ENCODE results near the gene RIC1. TPM values are rescaled to one million over a fixed set of nuclear protein-coding genes. Genes with fewer than 3 reads are reported as not detected.
"Not testable (repeated sequence)": the region's sequence is repeated elsewhere in the genome, so short reads cannot be mapped to it uniquely, and the experiment has no call there.

RIC1 gene
- total and polyA plus RNA-seq, 3 experiments from 2014 or later = 6.3 to 15.0 (median 13.2) TPM

- DNase-seq = no peak
- H3K4me1 ChIP-seq (ENCODE audit: insufficient read depth, low read length) = no peaks in the 10 kb centered on the region
- Mint-ChIP-seq H3K9me3 (peaks cover 22 to 33% (median 26%) of the 10 kb centered on the region in 5 donors), H3K27ac (no peak overlapping the region), H3K27me3 (no peaks in the 10 kb centered on the region), H3K4me1 (peaks cover under 1 to 3% (median 1%) of the 10 kb centered on the region in 3 donors), H3K4me3 (no peak overlapping the region), H3K36me3 (peaks cover 25 to 72% (median 53%) of the 10 kb centered on the region in 3 donors)
- ChIA-PET CTCF (no interaction called here), POLR2A (no interaction called here)
- H3K36me3 ChIP-seq (ENCODE audit: insufficient read depth, low read length) = no peaks in the 10 kb centered on the region
- no peaks in the 10 kb centered on the region for H3K27me3 ChIP-seq (ENCODE audit: insufficient read depth, low read length, poor library complexity, severe bottlenecking)
- H3K9me3 ChIP-seq (ENCODE audit: low read length) = peaks cover 4% of the 10 kb centered on the region
- H3K27ac ChIP-seq (ENCODE audit: low read depth, low read length) = no peak overlapping the region
- no peak overlapping the region for H3K4me3 ChIP-seq (ENCODE audit: low read length)
These were observed 79.5 kb downstream of the RIC1 start for GRCh38 chr9:5708414-5708813.

- DNase-seq = no peak
- Histone ChIP-seq H3K4me1 (ENCODE audit: insufficient read depth, low read length) (no peaks in the 10 kb centered on the region), H3K27ac (ENCODE audit: low read depth, low read length) (no peak overlapping the region), H3K4me3 (ENCODE audit: low read length) (no peak overlapping the region), H3K9me3 (ENCODE audit: low read length) (peaks cover 4% of the 10 kb centered on the region), H3K27me3 (ENCODE audit: insufficient read depth, low read length, poor library complexity, severe bottlenecking) (no peaks in the 10 kb centered on the region), H3K36me3 (ENCODE audit: insufficient read depth, low read length) (no peaks in the 10 kb centered on the region)
- H3K27me3 Mint-ChIP-seq = no peaks in the 10 kb centered on the region
- H3K4me1 Mint-ChIP-seq = peaks cover 0 to 5% (median 1%) of the 10 kb centered on the region in 3 donors
- CTCF ChIA-PET = no interaction called here
- no peak overlapping the region for H3K4me3 Mint-ChIP-seq
- peaks cover 14 to 28% (median 22%) of the 10 kb centered on the region in 5 donors for H3K9me3 Mint-ChIP-seq
- POLR2A ChIA-PET = no interaction called here
- peaks cover 40 to 78% (median 76%) of the 10 kb centered on the region in 3 donors for H3K36me3 Mint-ChIP-seq
- peak overlapping the region in 2 of 8 donors; percentile 14 to 26 for H3K27ac Mint-ChIP-seq
These were observed 83.9 kb downstream of the RIC1 start for GRCh38 chr9:5712651-5713390.

- no peak overlapping the region for H3K27ac ChIP-seq (ENCODE audit: low read depth, low read length)
- Mint-ChIP-seq H3K9me3 (peaks cover 0 to 10% (median 4%) of the 10 kb centered on the region in 5 donors), H3K4me3 (no peak overlapping the region), H3K27ac (peak overlapping the region in 2 of 8 donors; percentile 8 to 39), H3K4me1 (peaks cover 4 to 11% (median 6%) of the 10 kb centered on the region in 3 donors), H3K27me3 (no peaks in the 10 kb centered on the region), H3K36me3 (peaks cover 31 to 68% (median 59%) of the 10 kb centered on the region in 3 donors)
- H3K36me3 ChIP-seq (ENCODE audit: insufficient read depth, low read length) = no peaks in the 10 kb centered on the region
- ChIA-PET POLR2A (interaction anchor here (0.5 kb wide), 1 partner anchor 703 kb away, joined by 3 read pairs; no protein-coding TSS in a partner anchor), CTCF (no interaction called here)
- no peaks in the 10 kb centered on the region for H3K4me1 ChIP-seq (ENCODE audit: insufficient read depth, low read length)
- no peaks in the 10 kb centered on the region for H3K9me3 ChIP-seq (ENCODE audit: low read length)
- H3K4me3 ChIP-seq (ENCODE audit: low read length) = no peak overlapping the region
- DNase-seq = no peak
- no peaks in the 10 kb centered on the region for H3K27me3 ChIP-seq (ENCODE audit: insufficient read depth, low read length, poor library complexity, severe bottlenecking)
These were observed 85.8 kb downstream of the RIC1 start for GRCh38 chr9:5714501-5715401.

GRCh38 chr9:5715548-5716127 lies 86.7 kb downstream of the RIC1 start:
- H3K9me3 ChIP-seq (ENCODE audit: low read length) = no peaks in the 10 kb centered on the region
- Mint-ChIP-seq H3K4me1 (peaks cover 4 to 17% (median 6%) of the 10 kb centered on the region in 3 donors), H3K4me3 (no peak overlapping the region), H3K27me3 (no peaks in the 10 kb centered on the region), H3K36me3 (peaks cover 31 to 65% (median 53%) of the 10 kb centered on the region in 3 donors), H3K27ac (peak overlapping the region in 1 of 8 donors; percentile 29), H3K9me3 (peaks cover 0 to 9% (median 4%) of the 10 kb centered on the region in 5 donors)
- no peak overlapping the region for H3K4me3 ChIP-seq (ENCODE audit: low read length)
- H3K27ac ChIP-seq (ENCODE audit: low read depth, low read length) = no peak overlapping the region
- H3K36me3 ChIP-seq (ENCODE audit: insufficient read depth, low read length) = no peaks in the 10 kb centered on the region
- ChIA-PET POLR2A (no interaction called here), CTCF (no interaction called here)
- no peaks in the 10 kb centered on the region for H3K27me3 ChIP-seq (ENCODE audit: insufficient read depth, low read length, poor library complexity, severe bottlenecking)
- DNase-seq = no peak
- no peaks in the 10 kb centered on the region for H3K4me1 ChIP-seq (ENCODE audit: insufficient read depth, low read length)

GRCh38 chr9:5717434-5717833 lies 88.5 kb downstream of the RIC1 start:
- H3K9me3 ChIP-seq (ENCODE audit: low read length); DNase-seq; POLR2A ChIA-PET; CTCF ChIA-PET; H3K4me3 ChIP-seq (ENCODE audit: low read length); H3K27ac Mint-ChIP-seq; H3K36me3 ChIP-seq (ENCODE audit: insufficient read depth, low read length); H3K27me3 ChIP-seq (ENCODE audit: insufficient read depth, low read length, poor library complexity, severe bottlenecking); H3K27me3 Mint-ChIP-seq; H3K27ac ChIP-seq (ENCODE audit: low read depth, low read length); H3K9me3 Mint-ChIP-seq; H3K4me3 Mint-ChIP-seq; H3K4me1 ChIP-seq (ENCODE audit: insufficient read depth, low read length): not testable (repeated sequence)
- Mint-ChIP-seq H3K4me1 (peaks cover 4 to 17% (median 6%) of the 10 kb centered on the region in 3 donors), H3K36me3 (peaks cover 35 to 66% (median 43%) of the 10 kb centered on the region in 3 donors)

- Mint-ChIP-seq H3K27me3 (no peaks in the 10 kb centered on the region), H3K9me3 (peaks cover 0 to 9% (median 6%) of the 10 kb centered on the region in 5 donors), H3K27ac (peak overlapping the region in 1 of 8 donors; percentile 72), H3K4me3 (no peak overlapping the region), H3K36me3 (peaks cover 39 to 68% (median 46%) of the 10 kb centered on the region in 3 donors), H3K4me1 (peaks cover 4 to 17% (median 6%) of the 10 kb centered on the region in 3 donors)
- ChIA-PET CTCF (no interaction called here), POLR2A (no interaction called here)
- Histone ChIP-seq H3K4me1 (ENCODE audit: insufficient read depth, low read length) (no peaks in the 10 kb centered on the region), H3K27ac (ENCODE audit: low read depth, low read length) (no peak overlapping the region), H3K4me3 (ENCODE audit: low read length) (no peak overlapping the region), H3K27me3 (ENCODE audit: insufficient read depth, low read length, poor library complexity, severe bottlenecking) (no peaks in the 10 kb centered on the region), H3K36me3 (ENCODE audit: insufficient read depth, low read length) (peaks cover 3% of the 10 kb centered on the region), H3K9me3 (ENCODE audit: low read length) (no peaks in the 10 kb centered on the region)
- no peak for DNase-seq
These were observed 89.6 kb downstream of the RIC1 start for GRCh38 chr9:5718296-5719032.

GRCh38 chr9:5719100-5719926 lies 90.4 kb downstream of the RIC1 start:
- CTCF ChIA-PET = no interaction called here
- H3K4me3 Mint-ChIP-seq = no peak overlapping the region

More at GRCh38 chr9:5719100-5719926, 90.4 kb downstream of the RIC1 start:
- Histone ChIP-seq H3K4me1 (ENCODE audit: insufficient read depth, low read length) (no peaks in the 10 kb centered on the region), H3K27ac (ENCODE audit: low read depth, low read length) (no peak overlapping the region), H3K4me3 (ENCODE audit: low read length) (no peak overlapping the region), H3K27me3 (ENCODE audit: insufficient read depth, low read length, poor library complexity, severe bottlenecking) (no peaks in the 10 kb centered on the region), H3K9me3 (ENCODE audit: low read length) (no peaks in the 10 kb centered on the region), H3K36me3 (ENCODE audit: insufficient read depth, low read length) (peaks cover 3% of the 10 kb centered on the region)
- POLR2A ChIA-PET = no interaction called here
- Mint-ChIP-seq H3K9me3 (peaks cover 0 to 9% (median 6%) of the 10 kb centered on the region in 5 donors), H3K4me1 (peaks cover 4 to 17% (median 6%) of the 10 kb centered on the region in 3 donors), H3K36me3 (peaks cover 36 to 69% (median 50%) of the 10 kb centered on the region in 3 donors), H3K27me3 (no peaks in the 10 kb centered on the region), H3K27ac (peak overlapping the region in 5 of 8 donors; percentile 47 to 81 (median 53))
- DNase-seq = no peak

Measured in CD8-positive, alpha-beta memory T cell (primary cell).